GM19438 (cell line): ENCODE results near the gene ACBD6.

Source experiments
- ATAC-seq: cut with Tn5 transposase; IDR thresholded peaks from one replicate; pipeline ENCODE4 v1.9.1; 2021; ENCODE audit warnings: low read depth; ENCODE audit not compliant: unreplicated experiment

The ACBD6 gene

DNA sequence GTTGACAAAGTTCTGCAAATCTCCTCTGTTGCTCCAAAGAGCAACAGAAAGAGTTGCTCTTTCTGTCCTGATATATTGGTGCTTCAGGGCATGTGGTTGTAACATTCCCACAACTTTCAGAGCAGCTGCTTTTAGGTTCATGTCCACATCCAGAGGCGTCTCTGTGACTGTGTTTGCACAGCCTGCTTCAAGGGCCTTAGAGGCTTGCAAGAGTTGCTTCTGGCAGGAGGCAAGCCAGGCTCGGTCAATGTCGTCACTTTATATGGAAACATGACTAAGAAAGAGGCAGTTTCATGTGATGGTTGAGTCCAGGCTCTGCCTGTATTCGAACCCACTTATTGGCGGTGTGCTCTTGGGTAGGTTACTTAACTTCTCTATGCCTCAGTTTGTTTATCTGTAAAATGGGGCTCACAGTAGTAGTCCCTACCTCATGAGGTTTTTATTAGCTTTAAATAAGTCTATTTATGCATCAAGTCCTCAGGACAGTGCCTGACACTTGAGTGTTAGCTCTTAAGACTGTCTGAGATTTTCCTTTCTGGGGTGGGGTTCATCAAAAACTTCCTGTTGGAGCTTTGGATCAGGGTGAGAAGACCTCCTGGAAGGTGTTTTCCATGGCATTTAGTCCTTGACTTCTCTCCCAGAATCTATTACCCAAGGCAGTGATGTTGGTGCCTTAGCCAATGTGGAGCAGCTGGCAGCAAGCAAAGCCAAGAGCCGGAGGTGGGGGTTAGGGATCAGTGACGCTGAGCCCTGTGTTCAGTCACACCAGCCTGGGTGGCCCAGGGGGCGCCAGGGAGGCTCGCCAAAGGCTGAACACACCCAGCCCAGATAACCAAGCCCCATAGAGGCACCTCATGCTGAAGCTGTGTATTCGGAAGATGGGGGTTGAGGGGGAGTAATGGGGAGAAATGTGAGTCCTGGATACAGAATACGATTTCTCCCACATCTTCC, 253.4 kb downstream of the ACBD6 start:
- no peak for ATAC-seq

DNA sequence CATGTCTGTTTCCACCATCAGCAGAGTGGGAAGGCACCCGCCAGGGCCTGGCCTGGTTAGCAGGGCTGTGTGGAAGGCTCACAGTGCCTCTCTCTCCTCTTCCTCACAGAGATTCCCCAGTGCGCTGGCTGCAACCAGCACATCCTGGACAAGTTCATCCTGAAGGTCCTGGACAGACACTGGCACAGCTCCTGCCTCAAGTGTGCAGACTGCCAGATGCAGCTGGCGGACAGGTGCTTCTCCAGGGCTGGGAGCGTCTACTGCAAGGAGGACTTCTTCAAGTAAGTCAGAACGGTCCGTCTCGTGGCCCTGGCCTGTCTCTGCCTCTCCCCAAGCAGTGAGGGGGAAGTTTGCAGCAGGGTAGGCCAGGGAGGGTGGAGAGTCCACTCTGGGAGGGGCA, 254.2 kb downstream of the ACBD6 start:
- no peak for ATAC-seq

DNA sequence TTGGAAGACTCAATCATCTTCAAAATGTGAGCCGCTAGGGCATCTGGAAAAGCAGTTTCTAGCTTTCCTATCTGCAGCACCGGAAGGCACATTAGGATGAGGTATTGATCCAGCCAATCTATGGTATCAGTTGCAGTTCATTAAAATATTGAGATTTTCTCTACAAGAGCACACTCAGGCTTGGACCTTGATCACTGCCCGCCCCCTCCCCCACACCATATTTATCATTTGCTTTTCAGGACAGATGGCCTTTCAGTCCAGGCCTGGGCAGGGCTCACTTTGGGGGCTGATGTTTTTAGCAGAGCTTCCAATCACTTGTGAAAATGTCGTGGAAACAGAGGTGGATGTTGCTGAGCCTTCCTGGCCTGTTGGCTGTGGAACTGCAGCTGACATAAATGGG, 254.8 kb downstream of the ACBD6 start:
- ATAC-seq = no peak

DNA sequence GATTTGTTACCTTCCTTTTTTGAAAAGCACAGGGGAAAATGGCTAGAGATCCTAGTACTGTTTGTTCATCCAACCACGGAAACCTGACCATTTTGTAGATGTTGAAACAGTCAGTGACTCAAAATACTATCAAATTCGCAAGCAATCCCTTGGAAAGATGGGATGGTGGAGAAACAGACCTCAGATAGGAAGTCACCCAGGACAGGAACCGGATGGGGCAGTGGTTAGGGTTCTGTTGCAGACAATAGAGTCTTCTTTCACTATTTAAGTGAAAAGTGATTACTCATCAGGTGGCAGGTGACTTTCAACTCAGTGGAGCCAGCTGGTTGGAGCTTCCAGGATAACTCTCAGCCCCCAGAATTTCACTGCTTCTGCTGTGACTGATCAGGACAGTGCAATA, 255.3 kb downstream of the ACBD6 start:
- no peak for ATAC-seq

DNA sequence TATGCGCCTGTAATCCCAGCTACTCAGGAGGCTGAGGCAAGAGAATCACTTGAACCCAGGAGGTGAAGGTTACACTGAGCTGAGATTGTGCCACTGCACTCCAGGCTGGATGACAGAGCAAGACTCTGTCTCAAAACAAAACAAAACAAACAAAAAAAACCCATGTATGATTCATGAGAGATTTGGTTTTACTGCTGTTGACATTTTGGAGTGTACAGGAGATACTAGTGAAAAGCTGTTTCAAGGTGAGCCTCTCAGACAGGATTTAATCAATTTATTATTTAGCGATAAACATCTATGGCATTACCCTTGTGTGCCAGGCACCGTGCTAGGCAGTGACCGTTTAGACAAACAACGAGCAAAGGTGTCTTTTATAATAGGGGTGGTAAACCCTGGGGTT, 255.8 kb downstream of the ACBD6 start:
- ATAC-seq = no peak

DNA sequence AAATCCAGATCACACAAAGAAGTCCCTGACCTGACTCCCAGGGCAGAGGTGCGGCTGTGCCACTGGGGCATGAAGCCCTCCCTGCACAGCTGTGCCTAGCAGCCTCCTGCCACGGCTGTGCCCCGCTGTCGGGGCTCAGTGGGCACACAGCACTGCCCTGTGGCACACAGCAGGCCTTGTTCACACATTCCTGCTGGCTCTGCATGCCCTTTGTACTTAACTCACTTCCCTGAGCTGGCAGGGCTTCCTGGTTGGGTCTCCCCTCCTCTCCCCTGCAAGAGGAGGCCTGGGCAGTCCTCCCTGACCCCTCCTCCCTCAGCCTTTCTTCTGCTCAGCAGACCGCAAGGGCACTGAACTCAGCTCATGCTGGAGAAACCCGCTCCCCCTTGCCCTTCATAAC, 257.5 kb downstream of the ACBD6 start:
- no peak for ATAC-seq

DNA sequence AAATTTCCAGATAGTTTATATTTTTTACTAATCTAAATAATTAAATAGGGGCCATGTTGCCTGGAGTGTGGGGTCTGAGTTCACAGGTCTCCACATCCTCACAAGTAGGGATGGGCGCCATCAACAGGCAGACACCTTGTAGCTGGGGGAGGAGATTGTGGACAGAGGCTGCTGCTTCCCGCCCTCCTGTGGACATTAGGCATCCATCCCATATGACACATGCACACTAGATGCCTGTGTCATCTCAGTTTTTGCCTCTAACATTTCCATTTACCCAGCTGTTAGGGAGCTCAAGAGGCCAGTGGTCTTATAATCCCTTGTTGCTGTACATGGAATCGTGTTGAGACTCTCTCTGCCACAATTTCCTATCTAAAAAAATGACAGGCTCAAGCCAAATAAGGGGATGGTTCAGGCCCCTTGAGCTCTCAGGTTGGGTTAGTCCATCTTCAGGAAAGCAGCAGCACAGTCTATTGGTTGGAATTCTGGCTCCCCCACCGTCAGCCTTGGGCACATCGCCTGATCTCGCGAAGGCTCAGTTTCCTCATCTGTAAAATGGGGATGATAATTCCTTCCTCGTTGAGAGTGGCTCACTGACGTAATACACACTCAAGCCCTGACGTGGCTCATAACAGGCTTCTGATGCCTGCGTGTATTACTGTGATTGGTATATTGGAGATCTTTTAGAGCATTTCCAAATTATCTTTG, 258.7 kb downstream of the ACBD6 start:
- no peak for ATAC-seq

DNA sequence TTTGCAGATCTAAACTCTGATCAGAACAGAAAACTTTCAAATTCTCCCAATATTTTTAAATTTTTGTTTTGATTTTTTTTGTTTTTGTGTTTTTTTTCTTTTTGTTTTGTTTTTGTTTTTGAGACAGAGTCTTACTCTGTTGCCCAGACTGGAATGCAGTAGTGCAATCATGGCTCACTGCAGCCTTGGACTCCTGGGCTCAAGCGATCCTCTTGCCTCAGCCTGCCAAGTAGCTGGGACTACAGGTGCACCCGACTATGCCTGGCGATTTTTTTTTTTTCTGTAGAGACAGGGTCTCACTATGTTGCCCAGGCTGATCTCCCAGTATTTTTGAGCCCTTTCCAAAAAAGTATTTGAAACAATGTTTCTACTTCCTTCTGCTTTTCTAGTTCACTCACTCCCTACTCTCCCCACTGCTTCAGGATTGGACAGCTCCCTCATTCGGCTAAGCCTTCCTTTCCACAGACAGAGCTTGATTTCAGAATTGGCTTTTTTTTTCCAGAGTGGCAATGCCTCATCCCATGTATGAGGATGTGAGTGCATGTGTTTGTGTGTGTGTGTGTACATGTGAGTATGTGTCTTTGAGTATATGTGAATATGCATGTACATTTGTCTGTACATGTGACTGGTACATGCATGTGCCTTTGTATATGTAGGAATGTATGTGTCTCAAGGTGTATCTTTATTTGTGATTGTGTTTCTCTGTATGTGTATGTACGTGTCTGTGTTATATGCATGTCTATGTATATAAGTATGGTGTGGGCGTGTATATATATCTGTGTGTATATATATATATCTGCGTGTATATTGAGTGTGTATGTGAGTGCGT, 260.4 kb downstream of the ACBD6 start:
- ATAC-seq = no peak

DNA sequence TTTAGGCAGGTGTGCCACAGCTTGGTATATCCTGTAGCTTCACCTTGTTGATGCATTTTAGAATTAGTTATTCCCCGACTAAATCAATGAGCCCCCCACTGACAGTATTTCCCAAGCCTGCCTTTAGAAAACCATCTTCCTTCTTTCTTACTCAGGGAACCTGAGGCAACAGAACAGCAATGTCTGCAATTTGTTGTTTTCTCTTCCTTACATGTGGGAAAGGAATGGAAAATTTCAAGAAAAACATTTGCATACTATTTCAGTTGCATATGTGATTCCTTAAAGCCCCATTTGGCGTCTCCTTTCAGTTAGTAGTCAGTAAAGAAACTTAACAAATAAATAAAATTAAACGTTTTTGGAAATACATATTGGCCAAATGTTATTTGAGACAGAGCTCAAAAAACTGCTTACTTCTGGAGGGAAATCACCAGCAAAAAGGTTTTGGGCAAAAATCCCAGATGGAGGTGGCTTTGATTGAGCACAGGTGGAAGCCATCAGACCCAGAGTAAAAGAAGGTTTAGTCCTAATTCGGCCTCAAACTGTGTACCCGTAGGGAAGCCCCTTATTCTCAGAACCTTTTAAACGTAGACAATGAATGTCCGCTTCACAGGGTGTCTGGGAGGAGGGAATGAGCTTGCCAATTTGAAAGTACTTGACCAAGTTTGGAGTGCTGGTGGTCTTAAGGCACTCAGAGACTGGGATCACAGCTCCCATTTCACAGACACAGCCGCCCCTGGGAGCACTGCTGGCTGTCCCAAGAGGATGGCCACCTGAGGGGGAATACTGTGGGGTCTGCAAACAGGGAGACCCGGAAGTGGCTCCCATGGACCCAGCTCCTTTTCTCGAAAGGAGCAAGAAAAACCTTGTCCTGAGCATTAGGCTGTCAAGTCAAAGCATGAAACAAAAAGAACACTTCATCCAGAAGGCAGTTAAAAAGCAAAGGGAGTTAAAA, 263.0 kb downstream of the ACBD6 start:
- ATAC-seq = no peak

DNA sequence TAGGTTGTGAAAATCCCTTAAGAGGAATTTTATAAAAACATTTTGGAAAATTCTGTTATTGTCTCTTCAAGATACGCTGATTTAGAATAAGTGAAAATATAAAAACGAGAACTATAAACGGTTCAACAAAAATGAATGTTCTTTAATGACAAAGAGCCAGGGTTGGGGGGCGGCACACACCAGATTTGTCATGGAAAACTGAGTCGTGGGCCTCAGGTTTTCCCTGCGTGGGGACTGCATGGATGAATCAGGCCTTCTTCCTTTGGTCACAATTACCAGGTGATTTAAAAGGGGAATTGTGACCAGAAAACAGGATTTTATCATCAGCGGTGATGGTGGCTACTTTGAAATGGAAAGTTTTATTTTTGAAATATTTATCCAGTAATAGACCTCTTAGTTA, 263.7 kb downstream of the ACBD6 start:
- no peak for ATAC-seq
